ENCODE data around the gene ZNF43. TPM values are rescaled to one million over a fixed set of nuclear protein-coding genes. Genes with fewer than 3 reads are reported as not detected.

ZNF43 gene
- total and polyA plus RNA-seq, 2 of the 13 experiments (the other 11 are each of a cell fraction or from before 2014, with no cell fraction given): 2.9 to 8.5 TPM

DNA sequence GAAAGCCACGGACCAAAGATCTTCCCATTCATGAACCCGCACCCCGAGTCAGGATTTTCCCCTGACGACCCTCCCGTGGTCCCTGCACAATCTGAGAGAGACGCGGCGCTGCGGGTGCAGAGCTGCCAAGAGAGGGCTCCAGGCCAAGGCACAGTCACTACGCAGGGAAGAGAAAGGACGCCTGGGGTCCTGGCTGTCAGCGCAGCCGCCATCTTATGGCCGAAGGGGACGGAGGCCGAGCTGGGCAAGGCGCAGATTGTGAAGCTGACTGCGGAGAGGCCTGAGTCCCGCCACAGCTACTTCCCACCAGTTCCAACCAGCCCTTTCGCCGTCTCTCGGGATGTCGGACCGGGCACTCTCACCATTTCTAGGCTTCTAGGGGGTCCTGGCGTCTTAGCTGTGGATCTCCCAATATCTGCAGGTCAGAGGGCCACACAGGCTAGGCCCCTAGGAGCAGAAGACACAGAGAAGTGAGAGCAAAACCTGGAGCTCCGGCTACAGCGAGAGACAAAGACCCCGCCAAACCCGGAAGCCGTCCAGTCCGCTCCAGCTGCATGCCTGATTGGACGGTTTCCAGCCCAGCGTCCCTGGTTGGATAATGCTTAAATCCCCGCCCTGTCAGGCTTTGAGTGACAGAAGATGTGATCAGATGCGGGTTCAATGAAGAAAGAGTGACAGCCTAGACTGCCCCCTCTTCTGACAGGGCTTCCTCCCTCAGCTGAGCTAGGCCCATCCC, 68.7 kb downstream of the ZNF43 start, which contains the start of gene ZNF100 (continued):
- TF ChIP-seq, protein P1, sequence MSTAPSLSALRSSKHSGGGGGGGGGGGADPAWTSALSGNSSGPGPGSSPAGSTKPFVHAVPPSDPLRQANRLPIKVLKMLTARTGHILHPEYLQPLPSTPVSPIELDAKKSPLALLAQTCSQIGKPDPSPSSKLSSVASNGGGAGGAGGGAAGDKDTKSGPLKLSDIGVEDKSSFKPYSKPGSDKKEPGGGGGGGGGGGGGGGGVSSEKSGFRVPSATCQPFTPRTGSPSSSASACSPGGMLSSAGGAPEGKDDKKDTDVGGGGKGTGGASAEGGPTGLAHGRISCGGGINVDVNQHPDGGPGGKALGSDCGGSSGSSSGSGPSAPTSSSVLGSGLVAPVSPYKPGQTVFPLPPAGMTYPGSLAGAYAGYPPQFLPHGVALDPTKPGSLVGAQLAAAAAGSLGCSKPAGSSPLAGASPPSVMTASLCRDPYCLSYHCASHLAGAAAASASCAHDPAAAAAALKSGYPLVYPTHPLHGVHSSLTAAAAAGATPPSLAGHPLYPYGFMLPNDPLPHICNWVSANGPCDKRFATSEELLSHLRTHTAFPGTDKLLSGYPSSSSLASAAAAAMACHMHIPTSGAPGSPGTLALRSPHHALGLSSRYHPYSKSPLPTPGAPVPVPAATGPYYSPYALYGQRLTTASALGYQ (CRISPR knock-in tag; IDR thresholded peaks at IDR 0.05): no peak
- no peak for TF ChIP-seq ZNF260 (CRISPR knock-in tag; IDR thresholded peaks at IDR 0.05; ENCODE audit: borderline replicate concordance, low read depth)
- no peak for TF ChIP-seq CENPT (CRISPR knock-in tag; IDR thresholded peaks at IDR 0.05; ENCODE audit: low read depth)
- TF ChIP-seq, protein P2, sequence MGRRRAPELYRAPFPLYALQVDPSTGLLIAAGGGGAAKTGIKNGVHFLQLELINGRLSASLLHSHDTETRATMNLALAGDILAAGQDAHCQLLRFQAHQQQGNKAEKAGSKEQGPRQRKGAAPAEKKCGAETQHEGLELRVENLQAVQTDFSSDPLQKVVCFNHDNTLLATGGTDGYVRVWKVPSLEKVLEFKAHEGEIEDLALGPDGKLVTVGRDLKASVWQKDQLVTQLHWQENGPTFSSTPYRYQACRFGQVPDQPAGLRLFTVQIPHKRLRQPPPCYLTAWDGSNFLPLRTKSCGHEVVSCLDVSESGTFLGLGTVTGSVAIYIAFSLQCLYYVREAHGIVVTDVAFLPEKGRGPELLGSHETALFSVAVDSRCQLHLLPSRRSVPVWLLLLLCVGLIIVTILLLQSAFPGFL (CRISPR knock-in tag; IDR thresholded peaks at IDR 0.05): no peak
- TF ChIP-seq NKX3-1 (CRISPR knock-in tag; IDR thresholded peaks at IDR 0.05): no peak
- no peak for TF ChIP-seq ZBTB8A (CRISPR knock-in tag; IDR thresholded peaks at IDR 0.05; ENCODE audit: borderline replicate concordance, low read depth)
- TF ChIP-seq SOX5 (CRISPR knock-in tag; IDR thresholded peaks at IDR 0.05; ENCODE audit: borderline replicate concordance): no peak
- TF ChIP-seq SAP130 (CRISPR knock-in tag; IDR thresholded peaks at IDR 0.05; ENCODE audit: low read depth): peak; percentile 92
- TF ChIP-seq KDM6A (CRISPR knock-in tag; IDR thresholded peaks at IDR 0.05; ENCODE audit: low read depth): no peak
- TF ChIP-seq ZFP36 (IDR thresholded peaks at IDR 0.05; ENCODE audit: borderline replicate concordance, low read depth, low read length, partially characterized antibody): no peak
- no peak for TF ChIP-seq ZNF263 (CRISPR knock-in tag; IDR thresholded peaks at IDR 0.05)
- TF ChIP-seq, protein P3, sequence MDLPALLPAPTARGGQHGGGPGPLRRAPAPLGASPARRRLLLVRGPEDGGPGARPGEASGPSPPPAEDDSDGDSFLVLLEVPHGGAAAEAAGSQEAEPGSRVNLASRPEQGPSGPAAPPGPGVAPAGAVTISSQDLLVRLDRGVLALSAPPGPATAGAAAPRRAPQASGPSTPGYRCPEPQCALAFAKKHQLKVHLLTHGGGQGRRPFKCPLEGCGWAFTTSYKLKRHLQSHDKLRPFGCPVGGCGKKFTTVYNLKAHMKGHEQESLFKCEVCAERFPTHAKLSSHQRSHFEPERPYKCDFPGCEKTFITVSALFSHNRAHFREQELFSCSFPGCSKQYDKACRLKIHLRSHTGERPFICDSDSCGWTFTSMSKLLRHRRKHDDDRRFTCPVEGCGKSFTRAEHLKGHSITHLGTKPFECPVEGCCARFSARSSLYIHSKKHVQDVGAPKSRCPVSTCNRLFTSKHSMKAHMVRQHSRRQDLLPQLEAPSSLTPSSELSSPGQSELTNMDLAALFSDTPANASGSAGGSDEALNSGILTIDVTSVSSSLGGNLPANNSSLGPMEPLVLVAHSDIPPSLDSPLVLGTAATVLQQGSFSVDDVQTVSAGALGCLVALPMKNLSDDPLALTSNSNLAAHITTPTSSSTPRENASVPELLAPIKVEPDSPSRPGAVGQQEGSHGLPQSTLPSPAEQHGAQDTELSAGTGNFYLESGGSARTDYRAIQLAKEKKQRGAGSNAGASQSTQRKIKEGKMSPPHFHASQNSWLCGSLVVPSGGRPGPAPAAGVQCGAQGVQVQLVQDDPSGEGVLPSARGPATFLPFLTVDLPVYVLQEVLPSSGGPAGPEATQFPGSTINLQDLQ (CRISPR knock-in tag; IDR thresholded peaks at IDR 0.05): no peak
- TF ChIP-seq FOXK2 (IDR thresholded peaks at IDR 0.05): no peak
- no peak for TF ChIP-seq ZNF713 (CRISPR knock-in tag; IDR thresholded peaks at IDR 0.05)
- TF ChIP-seq CHD2 (IDR thresholded peaks at IDR 0.05; ENCODE audit: low read depth, low read length): 0 out of 2 replicates have a peak, but pooled peaks have one; percentile 24
- TF ChIP-seq ZSCAN20 (CRISPR knock-in tag; IDR thresholded peaks at IDR 0.05; ENCODE audit: borderline replicate concordance): no peak
- no peak for TF ChIP-seq MBNL3 (CRISPR knock-in tag; conservative IDR thresholded peaks at IDR 0.05)
- no peak for TF ChIP-seq ZNF296 (CRISPR knock-in tag; conservative IDR thresholded peaks at IDR 0.05)
- TF ChIP-seq NCOR1 (IDR thresholded peaks at IDR 0.05; ENCODE audit: borderline replicate concordance, low read length): no peak
- TF ChIP-seq RORA (CRISPR knock-in tag; IDR thresholded peaks at IDR 0.05): no peak
- TF ChIP-seq, protein P4, sequence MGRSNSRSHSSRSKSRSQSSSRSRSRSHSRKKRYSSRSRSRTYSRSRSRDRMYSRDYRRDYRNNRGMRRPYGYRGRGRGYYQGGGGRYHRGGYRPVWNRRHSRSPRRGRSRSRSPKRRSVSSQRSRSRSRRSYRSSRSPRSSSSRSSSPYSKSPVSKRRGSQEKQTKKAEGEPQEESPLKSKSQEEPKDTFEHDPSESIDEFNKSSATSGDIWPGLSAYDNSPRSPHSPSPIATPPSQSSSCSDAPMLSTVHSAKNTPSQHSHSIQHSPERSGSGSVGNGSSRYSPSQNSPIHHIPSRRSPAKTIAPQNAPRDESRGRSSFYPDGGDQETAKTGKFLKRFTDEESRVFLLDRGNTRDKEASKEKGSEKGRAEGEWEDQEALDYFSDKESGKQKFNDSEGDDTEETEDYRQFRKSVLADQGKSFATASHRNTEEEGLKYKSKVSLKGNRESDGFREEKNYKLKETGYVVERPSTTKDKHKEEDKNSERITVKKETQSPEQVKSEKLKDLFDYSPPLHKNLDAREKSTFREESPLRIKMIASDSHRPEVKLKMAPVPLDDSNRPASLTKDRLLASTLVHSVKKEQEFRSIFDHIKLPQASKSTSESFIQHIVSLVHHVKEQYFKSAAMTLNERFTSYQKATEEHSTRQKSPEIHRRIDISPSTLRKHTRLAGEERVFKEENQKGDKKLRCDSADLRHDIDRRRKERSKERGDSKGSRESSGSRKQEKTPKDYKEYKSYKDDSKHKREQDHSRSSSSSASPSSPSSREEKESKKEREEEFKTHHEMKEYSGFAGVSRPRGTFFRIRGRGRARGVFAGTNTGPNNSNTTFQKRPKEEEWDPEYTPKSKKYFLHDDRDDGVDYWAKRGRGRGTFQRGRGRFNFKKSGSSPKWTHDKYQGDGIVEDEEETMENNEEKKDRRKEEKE (IDR thresholded peaks at IDR 0.05): no peak
- no peak for TF ChIP-seq HCFC1 (IDR thresholded peaks at IDR 0.05; ENCODE audit: low read depth, low read length)
- TF ChIP-seq REL (CRISPR knock-in tag; conservative IDR thresholded peaks at IDR 0.05): no peak
